GM19467 (cell line): ENCODE measurements around the gene CNN1.
A peak's percentile ranks its signal among the peaks of the same experiment; 100 is the strongest.

Experiments
- ATAC-seq: cut with Tn5 transposase; IDR thresholded peaks from one replicate; pipeline ENCODE4 v1.9.1; 2021; ENCODE audit warnings: mild to moderate bottlenecking, moderate library complexity; ENCODE audit not compliant: unreplicated experiment

Gene CNN1

DNA sequence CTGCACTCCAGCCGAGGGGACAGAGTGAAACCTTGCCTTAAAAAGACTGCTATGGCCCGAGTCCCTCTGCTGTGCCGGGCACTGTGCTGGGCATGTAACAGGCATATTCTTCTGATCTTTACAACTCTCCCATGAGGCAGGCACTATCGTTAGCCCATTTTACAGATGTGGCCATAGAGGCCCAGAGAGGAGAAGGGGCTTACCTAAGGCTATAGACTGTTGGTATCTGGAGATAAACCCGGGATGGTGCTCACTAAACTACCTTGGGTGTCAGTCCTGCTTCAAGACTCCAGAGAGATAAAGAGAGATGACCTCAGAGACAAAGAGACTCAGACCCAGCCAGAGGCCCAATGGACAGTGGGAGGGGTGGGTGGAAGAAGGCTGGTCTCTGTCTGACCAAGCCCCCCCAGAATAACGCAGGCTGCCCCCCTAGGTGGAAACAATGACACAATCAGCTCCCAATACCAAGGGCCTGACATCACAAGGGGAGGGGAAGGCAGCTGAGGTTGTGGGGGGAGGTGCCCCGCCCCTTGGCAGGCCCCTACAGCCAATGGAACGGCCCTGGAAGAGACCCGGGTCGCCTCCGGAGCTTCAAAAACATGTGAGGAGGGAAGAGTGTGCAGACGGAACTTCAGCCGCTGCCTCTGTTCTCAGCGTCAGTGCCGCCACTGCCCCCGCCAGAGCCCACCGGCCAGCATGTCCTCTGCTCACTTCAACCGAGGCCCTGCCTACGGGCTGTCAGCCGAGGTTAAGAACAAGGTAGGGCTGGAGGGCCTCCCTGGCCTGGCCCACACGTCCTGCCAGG is at the start of gene CNN1:
Gene CNN1, plus strand, starts transcription at position 620 of the 805 bp plus-strand sequence. Its CDS starts 77 bp downstream, at position 697.
- no peak for ATAC-seq

DNA sequence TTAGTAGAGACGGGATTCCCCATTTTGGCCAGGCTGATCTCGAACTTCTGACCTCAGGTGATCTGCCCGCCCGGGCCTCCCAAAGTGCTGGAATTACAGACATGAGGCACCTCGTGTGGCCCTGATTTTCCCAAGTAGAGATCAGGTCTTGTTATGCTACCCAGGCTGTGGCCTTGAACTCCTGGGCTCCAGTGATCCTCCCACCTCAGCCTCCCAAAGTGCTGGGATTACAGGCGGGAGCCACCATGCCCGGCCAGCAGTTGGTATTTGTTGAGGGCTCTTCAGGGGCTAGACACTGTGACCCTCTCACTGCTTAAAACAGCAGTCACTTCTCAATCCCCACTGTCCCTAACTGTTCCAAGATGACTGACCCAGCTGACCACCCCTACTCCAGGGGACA is 49.3 kb upstream of the CNN1 start:
- ATAC-seq, result no peak

DNA sequence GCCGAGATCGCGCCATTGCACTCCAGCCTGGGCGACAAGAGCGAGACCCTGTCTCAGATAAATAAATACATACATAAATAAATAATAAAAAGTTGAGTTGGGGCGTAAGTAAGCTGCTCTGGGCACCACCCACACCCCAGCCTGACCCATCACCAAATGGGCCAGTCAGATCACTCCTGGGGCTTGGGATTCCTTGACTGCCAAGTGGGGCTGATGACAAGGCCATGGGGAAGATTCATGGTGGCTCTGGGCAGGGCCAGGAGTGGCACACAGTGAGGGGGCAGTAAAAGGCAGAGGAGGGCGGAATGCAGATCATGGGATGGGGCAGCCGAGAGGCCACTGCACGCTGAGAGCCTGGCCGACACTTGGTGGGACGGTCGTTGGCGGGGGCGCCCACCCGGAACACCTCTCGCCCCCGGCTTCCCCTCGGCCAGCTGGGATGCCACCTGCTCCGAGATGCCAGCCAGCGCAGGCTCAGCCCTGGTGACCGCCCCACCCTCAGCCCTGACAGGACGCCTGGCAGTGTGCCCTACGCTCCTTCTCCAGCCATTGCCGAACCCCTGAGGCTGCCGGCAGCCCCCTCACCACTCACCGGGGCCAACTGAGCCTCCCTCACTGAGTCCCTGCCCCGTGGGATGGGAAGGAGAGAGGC is 43.9 kb upstream of the CNN1 start:
- ATAC-seq, result no peak

DNA sequence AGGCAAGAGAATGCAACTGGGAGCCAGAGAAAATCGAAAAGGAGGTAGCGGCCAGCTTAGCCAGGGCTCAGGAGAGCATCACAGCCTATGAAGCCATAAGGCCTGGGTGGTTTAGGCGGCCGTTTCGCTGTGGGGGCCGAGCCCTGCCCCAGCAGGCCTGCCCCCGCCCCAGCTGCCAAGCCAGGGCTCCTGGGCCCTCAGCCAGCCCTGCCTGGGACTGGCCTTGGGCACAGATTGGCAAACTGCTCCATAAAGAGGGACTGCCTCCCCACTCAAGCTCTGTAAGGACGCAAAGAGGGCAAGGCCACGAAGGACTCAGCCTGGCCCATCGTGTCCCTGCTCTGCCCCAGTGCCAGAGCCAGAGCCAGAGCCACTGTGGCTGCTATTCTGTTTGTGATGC is 43.2 kb upstream of the CNN1 start:
- no peak for ATAC-seq

DNA sequence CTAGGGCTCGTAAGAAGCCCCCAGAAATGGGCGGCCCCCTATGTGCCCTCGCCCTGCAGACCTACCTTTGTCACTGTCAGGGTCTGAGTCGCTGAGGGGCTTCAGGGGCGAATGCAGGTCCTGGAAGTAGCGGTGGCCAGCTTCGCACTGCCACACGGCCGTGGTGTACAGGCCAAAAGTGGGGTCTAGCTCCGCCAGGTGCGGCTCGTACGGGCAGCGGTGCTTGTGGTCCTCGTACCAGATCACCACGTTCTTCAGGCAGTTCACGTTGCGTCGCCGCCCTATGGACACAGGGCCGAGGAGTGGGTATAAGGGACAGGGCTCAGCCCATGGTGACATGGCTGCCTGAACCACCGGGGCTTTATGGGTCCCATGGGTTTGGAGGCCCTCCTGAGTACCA is 42.8 kb upstream of the CNN1 start:
- no peak for ATAC-seq

DNA sequence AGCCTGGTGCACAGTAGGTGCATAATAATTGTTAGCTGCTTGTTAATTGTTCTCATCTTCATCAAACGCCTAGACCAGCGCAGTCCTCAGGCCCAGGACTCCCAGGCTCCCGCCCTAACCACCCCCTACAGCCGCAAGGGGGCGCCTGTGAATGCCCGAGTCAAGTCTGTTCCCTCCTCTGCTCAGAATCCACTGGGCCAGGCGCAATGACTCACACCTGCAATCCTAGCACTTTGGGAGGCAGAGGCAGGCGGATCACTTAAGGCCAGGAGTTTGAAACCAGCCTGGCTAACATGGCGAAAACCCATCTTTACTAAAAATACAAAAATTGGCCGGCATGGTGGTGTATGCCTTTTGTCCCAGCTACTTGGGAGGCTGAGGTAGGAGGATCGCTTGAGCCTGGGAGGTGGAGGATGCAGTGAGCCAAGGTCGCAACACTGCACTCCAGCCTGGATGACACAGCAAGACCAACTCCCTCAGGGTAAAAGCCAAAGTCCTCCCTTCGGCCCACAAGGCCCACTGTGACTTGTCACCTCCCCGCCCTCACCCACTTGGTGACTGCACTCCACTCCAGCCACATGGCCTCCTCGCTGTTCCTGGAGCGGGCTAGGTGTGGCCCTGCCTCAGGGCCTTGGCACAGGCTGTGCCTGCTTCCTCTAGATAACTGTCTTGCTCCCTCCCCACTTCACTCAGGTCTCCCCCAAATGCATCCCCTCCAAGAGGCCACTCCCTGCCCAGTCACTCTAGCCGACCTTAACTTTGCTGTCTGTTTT is 42.1 kb upstream of the CNN1 start:
- ATAC-seq, result no peak

DNA sequence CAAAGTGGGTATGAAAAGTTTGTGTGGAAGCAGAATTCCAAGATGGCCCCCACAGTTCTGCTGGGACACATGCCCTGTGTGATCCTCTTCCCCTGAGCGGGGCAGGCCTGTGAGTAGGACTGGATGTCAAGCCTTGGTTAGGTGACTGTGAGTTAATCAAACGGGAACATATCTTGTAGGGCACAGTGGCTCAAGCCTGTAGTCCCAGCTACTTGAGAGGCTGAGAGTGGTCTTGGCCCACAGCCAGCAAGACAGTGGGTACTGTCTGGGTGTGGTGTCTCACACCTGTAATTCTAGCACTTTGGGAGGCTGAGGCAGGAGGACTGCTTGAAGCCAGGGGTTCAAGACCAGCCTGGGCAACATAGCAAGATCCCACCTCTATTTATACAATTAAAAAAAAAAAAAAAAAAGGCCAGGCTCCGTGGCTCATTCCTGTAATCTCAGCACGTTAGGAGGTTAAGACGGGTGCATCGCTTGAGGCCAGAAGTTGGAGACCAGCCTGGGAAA is 39.4 kb upstream of the CNN1 start:
- ATAC-seq, result no peak

DNA sequence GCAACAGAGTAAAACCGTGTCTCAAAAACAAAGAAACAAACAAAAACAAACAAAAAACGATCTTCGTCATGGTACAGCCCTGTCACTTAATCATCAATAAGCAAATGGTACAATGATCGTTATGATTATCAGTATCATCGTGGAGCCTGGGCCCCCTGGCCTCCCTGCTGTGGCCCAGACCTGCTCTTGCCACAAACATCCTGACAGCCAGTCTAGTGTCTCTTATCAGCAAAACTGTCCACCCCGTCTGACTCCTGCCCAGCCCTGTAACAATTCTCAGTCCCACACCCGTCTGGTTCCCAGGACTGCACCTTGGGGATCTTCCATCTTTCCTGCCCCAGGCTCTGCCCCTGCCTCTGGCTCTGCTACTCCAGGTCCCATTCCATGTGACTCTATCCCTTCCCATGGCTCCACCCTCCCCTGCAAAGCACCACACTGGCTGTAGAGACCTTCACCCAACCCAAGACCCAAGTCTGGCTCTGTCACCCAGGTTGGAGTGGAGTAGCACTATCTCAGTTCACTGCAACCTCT is 38.7 kb upstream of the CNN1 start:
- no peak for ATAC-seq

DNA sequence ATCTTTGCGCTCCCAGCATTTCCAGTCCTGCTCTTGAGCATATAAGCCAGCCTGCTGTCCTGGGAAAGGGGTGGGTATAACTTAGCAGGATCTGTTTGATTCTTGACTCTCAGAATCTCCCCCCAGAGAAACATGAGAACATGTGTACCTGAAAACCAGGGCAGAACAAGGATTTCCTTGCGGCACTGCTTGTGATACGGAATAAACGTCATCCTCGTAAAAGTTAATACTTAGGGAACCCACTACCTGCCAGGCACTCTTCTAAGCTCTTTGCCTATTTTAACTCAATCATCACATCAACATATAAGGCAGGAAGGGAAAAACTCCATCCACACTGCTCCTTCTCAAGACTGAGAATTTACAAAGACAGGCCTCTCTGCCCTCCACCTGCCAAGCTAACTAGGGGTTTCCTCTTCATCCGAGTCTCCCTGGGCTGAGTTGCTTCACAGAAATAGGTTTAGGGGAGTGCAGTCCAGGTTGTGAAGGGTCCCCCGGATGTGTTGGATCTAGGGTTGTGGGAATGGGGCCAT is 34.1 kb upstream of the CNN1 start:
- ATAC-seq, result no peak

DNA sequence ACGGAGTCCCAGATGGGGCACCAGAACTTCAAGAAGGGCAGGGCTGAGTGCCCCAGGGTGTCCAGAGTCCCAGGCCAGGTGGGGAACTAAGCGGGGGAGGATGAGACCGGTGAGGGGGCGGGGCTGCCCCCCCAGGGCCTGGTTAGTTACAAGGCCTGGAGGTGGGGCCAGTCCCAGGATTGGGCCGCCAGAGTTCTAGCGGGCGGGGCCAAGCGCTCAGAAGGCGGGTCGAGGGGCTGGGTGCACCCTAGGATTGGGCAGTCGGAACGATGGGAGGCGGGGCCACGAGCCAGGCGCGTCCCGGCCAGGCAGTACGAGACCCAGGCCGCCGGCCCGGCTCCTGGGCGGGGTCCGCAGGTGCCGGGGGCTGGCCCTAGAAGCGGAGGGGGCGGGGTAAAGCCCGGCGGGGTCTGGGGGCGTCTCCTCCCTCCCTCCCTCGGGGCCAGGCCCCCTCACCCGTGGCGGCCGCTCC is 33.6 kb upstream of the CNN1 start:
- peak; percentile 76 for ATAC-seq

DNA sequence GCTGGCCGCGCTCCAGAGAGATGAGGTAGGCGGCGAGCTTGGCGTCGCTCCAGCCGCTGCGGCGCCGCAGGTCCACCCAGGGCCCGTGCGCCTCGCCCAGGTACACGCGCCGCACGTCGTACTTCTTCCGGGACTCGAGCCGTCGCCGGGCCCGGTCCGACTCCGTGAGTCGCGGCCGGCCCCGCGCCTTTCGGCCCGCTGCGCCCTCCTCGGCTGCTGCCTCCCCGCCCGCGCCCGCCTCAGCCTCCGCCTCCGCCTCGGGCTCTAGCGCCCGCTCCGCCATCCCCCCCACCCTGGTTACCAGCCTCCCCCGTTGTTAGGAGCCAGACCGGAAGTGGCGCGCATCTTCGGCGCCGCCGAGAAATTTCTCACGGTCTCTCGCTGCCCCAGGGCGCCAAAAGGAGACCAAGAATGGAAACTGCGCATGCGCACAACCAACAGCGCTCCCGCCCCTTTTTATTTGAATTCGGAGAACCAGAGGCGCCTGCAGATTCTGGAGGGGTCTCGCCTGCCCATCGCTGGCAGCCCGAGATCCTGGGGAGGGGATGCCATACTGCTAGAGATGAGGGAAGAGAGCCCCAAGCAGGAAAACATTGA is 33.0 kb upstream of the CNN1 start, which contains the start of gene ZNF653:
Gene ZNF653, minus strand, starts transcription at position 336 of the 597 bp plus-strand sequence. Its CDS starts 53 bp downstream, at position 283.
- ATAC-seq, result peak; percentile 45

DNA sequence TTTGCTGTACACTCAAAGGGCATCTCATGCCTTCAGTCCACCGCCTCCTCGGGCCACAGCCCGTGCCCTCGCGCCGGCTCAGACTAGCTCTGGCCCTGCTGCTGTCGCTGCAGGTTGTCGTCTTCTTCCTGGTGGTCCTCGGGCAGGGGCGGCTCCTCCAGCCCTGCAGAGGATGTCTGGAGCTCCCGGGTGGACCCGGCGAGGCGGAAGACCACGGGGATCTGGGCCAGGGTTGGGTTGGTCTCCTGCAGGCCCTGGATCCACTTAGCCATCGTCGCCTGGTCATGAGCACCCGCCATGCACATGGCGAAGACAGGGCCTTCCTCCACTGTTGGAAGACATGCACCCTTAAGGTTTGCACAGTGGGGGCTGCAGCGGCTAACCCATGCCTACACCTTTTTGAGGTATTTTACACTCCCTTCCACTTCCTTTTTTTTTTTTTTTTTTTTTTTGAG is 32.5 kb upstream of the CNN1 start:
- ATAC-seq, result peak; percentile 13

DNA sequence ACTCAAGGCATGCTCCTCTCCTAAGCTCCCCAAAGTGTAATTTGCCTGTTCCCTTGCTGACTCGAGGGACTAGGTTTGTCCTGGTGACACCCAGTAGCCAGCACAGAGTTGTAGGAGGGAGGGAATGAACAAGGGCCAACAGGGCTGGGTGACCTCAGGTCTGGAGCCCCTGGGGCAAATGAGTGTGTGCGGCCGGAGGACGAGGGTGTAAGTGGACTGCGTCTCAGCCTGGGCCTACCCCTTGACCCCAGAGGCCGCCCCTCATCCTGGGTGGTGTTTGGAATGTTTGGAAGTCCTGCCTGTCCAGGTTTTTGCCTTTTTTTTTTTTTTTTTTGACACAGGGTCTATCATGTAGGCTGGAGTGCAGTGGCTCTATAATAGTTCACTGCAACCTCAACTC is 31.7 kb upstream of the CNN1 start:
- ATAC-seq, result no peak

DNA sequence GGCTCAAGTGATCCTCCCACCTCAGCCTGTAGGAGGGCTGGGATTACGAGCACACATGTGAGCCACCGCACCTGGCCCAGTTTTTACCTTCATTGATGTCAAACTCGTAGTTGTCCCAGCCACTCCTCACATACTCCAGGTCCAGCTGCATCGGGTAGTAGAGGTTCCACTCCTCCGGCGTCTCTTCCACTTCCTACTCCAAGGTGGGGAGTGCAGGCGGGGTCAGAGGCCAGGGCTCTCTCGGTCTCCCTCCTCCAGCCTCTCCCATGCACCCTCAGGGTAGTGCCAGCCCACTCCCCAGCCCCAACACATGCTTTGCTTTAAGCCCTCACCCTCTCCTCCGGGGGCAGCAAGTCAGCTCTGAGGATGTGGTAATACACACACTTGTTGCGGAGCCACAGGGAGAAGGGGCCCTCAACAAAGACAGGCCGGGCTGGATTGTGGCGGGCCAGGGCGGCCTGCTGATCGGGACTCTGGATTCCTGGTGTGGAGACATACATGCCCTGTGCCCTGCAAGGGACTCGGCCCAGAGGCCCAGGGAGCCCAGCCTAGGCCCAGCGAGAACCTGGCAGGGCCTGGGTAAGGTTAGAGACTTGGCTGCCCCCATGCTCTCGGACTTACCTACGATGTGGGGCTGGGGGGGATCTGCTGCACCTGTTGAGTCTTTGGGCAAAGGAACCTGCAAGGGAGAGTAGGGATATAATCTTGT is 31.1 kb upstream of the CNN1 start:
- no peak for ATAC-seq

DNA sequence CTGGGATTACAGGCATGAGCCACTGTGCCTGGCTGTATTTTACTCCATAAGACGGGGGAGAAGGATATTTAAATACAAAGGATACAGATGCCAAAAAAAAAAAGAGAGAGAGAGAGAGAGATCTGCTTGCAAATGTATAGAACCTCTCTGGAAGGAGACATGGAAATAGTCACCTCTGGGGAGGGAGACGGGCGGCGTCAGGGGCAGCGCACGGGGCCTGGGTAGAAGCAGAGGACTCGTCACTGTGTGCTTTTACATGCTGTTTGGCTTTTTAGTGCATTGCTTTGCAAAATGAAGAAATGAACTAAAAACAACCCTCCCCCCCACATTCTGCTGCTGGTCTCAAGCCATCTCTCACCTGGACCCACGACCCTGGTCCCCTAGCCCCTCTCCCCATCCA is 28.2 kb upstream of the CNN1 start:
- no peak for ATAC-seq

DNA sequence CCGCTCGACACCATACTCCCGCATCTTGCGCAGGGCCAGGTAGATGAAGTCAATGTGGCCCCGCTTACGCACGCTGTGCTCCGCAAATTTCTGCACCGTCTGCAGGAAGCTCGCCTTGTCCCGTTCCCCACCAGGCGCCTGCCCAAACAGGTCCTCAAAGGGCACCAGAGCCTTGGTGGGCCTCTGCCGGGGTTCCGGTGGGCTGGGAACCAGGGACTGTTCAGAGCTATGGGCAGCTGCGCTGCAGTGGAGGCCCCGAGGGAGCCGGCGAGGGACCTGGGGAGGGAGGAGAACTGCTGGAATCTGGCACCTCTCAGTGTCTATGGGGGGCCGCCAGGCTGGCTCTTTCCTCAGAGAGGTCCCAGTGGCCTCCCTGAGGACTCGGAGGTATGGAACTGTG is 24.7 kb upstream of the CNN1 start:
- no peak for ATAC-seq

DNA sequence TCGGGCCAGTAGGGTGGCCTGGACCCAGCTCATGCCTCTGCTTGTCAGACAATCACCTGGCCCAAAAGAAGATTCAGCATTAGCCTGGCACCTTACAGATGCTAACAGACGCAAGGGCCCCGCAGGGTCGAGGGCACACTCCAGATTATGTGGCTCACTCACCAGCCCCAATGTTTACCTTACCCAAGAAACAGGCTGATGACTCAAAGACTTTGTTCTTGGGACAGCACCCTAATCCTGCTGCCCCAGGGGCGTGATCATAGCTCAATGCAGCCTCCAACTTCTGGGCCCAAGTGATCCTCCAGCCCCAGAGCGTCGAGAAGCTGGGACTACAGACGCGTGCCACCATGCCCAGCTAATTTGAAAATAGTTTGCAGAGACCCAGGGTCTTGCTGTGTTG is 19.5 kb upstream of the CNN1 start:
- ATAC-seq, result no peak

DNA sequence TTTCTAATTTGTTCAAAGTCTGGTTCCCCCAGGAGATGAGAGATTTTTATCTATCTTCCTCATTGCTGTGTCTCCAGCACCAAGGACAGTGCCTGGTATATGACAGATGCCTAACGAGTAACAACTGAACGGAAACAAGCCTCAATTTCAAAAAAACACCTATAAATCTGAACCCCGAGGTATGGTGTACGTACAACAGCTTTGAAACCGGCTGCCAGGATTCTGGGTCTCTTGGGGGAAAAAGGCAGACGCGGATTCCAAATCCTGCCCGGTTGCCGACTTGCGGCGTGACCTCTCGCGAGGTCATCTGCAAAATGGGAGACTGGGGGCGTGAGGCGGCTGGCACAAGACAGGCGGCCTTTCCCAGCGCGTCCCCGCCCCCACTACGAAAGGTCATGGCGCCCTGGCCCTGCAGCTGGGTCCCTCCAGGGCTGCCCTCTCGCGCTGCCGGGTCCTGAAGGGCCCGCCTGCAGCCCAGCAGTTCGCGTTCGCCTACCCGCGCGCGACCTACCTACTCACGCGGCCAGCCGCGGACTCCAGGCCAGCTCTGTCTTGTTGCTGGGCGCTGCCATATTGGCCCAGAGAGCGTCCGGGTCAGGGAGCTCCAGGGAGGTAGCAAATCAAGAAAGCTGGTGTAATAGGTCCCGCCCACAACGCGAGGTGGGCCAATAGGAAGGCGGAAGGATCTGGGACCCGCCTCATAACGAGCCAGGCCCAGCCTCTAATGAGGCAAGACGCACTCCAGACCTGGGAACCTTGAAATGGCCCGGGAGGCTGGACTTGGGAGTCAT is 9.9 kb upstream of the CNN1 start, which contains the start of gene ECSIT:
Gene ECSIT, minus strand, starts transcription at position 584 of the 791 bp plus-strand sequence. CDS start 9,964 bp downstream, outside the sequence.
- ATAC-seq, result peak; percentile 94

DNA sequence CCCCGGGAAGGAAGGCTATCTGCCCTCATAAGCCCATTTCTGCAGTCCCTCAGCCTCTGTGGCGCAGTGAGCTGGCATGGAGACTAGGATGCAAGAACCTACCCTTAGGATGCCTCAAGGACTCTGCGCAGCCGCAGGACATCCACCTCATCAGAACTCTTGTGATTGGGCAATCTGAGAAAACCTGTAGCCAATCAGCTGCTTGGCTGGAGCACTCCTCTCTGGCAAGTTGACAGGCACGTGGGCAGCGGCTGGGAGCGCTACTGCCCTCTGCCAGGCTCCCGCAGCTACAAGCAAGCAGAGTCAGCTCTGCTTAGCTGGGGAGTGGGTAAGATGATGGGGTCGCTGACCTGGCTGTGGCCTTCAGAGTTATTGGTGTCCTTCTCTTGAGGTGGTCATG is 8.2 kb upstream of the CNN1 start:
- no peak for ATAC-seq
